ENCODE measurements around the gene IRS2. TPM values are rescaled to one million over a fixed set of nuclear protein-coding genes. Genes with fewer than 3 reads are reported as not detected.

IRS2 gene
- total and polyA plus RNA-seq, 2 experiments from 2014 or later, result 3.6 to 14.5 TPM

DNA sequence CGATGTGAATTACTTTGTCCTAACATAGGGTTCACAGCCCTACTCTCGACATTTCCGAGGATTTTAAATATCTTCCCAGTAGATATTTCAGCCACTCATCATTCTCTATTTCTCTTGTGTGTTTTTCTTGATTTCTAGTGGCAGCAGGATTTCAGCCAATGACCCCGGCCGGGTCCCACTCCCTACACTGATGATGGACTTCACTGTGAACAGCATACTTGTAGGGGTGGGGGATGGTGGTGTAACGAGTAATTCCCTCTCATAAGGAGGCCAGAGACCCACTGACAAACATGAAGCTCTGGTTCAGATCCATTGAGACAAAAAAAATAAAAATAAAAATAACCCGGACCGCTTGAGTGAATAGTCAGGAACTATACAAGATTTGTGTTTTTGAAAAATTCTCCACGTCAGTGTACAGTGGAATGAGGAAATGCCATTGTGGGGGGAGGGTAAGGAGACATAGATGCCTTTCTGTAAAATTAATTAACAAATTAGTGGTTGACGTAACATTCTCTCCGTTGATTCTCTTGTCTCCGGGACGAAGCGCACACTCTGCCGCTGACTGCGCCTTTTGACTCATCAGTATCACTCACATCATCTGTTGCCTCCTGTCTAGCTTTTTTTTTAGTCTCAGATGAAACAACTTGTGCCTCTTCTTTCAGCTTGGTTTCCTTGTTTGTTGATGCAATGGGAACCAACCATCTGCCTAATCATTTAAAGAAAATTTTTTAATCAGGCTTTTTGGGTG lies 48.8 kb upstream of the IRS2 start (continued):
- TF ChIP-seq, protein P1, sequence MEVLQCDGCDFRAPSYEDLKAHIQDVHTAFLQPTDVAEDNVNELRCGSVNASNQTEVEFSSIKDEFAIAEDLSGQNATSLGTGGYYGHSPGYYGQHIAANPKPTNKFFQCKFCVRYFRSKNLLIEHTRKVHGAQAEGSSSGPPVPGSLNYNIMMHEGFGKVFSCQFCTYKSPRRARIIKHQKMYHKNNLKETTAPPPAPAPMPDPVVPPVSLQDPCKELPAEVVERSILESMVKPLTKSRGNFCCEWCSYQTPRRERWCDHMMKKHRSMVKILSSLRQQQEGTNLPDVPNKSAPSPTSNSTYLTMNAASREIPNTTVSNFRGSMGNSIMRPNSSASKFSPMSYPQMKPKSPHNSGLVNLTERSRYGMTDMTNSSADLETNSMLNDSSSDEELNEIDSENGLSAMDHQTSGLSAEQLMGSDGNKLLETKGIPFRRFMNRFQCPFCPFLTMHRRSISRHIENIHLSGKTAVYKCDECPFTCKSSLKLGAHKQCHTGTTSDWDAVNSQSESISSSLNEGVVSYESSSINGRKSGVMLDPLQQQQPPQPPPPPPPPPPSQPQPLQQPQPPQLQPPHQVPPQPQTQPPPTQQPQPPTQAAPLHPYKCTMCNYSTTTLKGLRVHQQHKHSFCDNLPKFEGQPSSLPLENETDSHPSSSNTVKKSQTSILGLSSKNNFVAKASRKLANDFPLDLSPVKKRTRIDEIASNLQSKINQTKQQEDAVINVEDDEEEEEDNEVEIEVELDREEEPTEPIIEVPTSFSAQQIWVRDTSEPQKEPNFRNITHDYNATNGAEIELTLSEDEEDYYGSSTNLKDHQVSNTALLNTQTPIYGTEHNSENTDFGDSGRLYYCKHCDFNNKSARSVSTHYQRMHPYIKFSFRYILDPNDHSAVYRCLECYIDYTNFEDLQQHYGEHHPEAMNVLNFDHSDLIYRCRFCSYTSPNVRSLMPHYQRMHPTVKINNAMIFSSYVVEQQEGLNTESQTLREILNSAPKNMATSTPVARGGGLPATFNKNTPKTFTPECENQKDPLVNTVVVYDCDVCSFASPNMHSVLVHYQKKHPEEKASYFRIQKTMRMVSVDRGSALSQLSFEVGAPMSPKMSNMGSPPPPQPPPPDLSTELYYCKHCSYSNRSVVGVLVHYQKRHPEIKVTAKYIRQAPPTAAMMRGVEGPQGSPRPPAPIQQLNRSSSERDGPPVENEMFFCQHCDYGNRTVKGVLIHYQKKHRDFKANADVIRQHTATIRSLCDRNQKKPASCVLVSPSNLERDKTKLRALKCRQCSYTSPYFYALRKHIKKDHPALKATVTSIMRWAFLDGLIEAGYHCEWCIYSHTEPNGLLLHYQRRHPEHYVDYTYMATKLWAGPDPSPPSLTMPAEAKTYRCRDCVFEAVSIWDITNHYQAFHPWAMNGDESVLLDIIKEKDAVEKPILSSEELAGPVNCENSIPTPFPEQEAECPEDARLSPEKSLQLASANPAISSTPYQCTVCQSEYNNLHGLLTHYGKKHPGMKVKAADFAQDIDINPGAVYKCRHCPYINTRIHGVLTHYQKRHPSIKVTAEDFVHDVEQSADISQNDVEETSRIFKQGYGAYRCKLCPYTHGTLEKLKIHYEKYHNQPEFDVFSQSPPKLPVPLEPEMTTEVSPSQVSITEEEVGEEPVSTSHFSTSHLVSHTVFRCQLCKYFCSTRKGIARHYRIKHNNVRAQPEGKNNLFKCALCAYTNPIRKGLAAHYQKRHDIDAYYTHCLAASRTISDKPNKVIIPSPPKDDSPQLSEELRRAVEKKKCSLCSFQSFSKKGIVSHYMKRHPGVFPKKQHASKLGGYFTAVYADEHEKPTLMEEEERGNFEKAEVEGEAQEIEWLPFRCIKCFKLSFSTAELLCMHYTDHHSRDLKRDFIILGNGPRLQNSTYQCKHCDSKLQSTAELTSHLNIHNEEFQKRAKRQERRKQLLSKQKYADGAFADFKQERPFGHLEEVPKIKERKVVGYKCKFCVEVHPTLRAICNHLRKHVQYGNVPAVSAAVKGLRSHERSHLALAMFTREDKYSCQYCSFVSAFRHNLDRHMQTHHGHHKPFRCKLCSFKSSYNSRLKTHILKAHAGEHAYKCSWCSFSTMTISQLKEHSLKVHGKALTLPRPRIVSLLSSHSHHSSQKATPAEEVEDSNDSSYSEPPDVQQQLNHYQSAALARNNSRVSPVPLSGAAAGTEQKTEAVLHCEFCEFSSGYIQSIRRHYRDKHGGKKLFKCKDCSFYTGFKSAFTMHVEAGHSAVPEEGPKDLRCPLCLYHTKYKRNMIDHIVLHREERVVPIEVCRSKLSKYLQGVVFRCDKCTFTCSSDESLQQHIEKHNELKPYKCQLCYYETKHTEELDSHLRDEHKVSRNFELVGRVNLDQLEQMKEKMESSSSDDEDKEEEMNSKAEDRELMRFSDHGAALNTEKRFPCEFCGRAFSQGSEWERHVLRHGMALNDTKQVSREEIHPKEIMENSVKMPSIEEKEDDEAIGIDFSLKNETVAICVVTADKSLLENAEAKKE (CRISPR knock-in tag; IDR thresholded peaks at IDR 0.05), result no peak
- TF ChIP-seq POLR2AphosphoS5 (IDR thresholded peaks at IDR 0.05; ENCODE audit: low read depth), result no peak
- TF ChIP-seq, protein P2, sequence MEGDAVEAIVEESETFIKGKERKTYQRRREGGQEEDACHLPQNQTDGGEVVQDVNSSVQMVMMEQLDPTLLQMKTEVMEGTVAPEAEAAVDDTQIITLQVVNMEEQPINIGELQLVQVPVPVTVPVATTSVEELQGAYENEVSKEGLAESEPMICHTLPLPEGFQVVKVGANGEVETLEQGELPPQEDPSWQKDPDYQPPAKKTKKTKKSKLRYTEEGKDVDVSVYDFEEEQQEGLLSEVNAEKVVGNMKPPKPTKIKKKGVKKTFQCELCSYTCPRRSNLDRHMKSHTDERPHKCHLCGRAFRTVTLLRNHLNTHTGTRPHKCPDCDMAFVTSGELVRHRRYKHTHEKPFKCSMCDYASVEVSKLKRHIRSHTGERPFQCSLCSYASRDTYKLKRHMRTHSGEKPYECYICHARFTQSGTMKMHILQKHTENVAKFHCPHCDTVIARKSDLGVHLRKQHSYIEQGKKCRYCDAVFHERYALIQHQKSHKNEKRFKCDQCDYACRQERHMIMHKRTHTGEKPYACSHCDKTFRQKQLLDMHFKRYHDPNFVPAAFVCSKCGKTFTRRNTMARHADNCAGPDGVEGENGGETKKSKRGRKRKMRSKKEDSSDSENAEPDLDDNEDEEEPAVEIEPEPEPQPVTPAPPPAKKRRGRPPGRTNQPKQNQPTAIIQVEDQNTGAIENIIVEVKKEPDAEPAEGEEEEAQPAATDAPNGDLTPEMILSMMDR (conservative IDR thresholded peaks at IDR 0.05; ENCODE audit: low read depth in 2 of 2), result no peak
- TF ChIP-seq, protein P3, sequence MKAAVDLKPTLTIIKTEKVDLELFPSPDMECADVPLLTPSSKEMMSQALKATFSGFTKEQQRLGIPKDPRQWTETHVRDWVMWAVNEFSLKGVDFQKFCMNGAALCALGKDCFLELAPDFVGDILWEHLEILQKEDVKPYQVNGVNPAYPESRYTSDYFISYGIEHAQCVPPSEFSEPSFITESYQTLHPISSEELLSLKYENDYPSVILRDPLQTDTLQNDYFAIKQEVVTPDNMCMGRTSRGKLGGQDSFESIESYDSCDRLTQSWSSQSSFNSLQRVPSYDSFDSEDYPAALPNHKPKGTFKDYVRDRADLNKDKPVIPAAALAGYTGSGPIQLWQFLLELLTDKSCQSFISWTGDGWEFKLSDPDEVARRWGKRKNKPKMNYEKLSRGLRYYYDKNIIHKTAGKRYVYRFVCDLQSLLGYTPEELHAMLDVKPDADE (IDR thresholded peaks at IDR 0.05), result no peak

- no peak for DNase-seq (ENCODE audit: low spot score)
- Mint-ChIP-seq H3K36me3 (ENCODE audit: low read depth) (peaks cover 4% of the 10 kb centered on the region; the same call in 1 of the 3 replicates), H3K4me1 (peaks cover 16% of the 10 kb centered on the region), H3K27ac (no peak overlapping the region), H3K4me3 (no peak overlapping the region), H3K27me3 (ENCODE audit: insufficient read depth, low read depth, poor library complexity) (peaks cover 4% of the 10 kb centered on the region), H3K9me3 (peaks cover 7% of the 10 kb centered on the region)
- Histone ChIP-seq H3F3A (replicated peaks; ENCODE audit: low read depth) (no peaks in the 10 kb centered on the region), H3K4me2 (no peak overlapping the region), H3K79me2 (replicated peaks; ENCODE audit: insufficient read depth) (no peaks in the 10 kb centered on the region), H4K20me1 (replicated peaks; ENCODE audit: insufficient read depth) (no peaks in the 10 kb centered on the region), H3K27me3 (ENCODE audit: insufficient read depth) (no peaks in the 10 kb centered on the region), H3K4me1 (ENCODE audit: insufficient read depth) (peaks cover 21% of the 10 kb centered on the region), H3K36me3 (ENCODE audit: insufficient read depth) (no peaks in the 10 kb centered on the region), H3K9me2 (ENCODE audit: insufficient read depth) (peaks cover 4% of the 10 kb centered on the region; the same call in 1 of the 2 replicates), H3K4me3 (no peak overlapping the region), H3K27ac (ENCODE audit: low read depth) (no peak overlapping the region), H2AFZ (no peak overlapping the region)
- ATAC-seq, result no peak
- no peak for TF ChIP-seq ZNF114 (CRISPR knock-in tag; IDR thresholded peaks at IDR 0.05)
- TF ChIP-seq EZH2 (IDR thresholded peaks at IDR 0.05; ENCODE audit: low read depth, unreplicated experiment), result no peak
- no peak for TF ChIP-seq CREB1 (CRISPR knock-in tag; IDR thresholded peaks at IDR 0.05; ENCODE audit: low read depth)
- no peak for TF ChIP-seq STAT1 (IDR thresholded peaks at IDR 0.05; ENCODE audit: unreplicated experiment)
- no peak for TF ChIP-seq ZNF331 (CRISPR knock-in tag; IDR thresholded peaks at IDR 0.05; ENCODE audit: low read depth)
- TF ChIP-seq REST (IDR thresholded peaks at IDR 0.05; ENCODE audit: unreplicated experiment), result no peak
These were observed 47.6 kb upstream of the IRS2 start for GRCh38 chr13:109833940-109834339.

Measured in GM23338 (cell line).